Spleen (tissue), 7 donors: ENCODE measurements around the gene SMARCA4.

Source experiments
- CTCF ChIP-seq, 11 experiments: fragments of 200-600 bp in 7 of 11; fragments of 450-650 bp in 4 of 11; sonication (generic) in 4 of 11; IDR thresholded peaks in 8 of 11; conservative IDR thresholded peaks in 3 of 11; 1 replicate in 7 of 11; 2 replicates in 4 of 11; pipeline versions ENCODE4 v1.4.0 to v1.8.0; 2016 to 2021; ENCODE audit warnings: antibody characterized with exemption in 11 of 11, inconsistent platforms in 4 of 11, mild to moderate bottlenecking in 1 of 11
- POLR2AphosphoS5 ChIP-seq, 3 donors: sonication (generic); formaldehyde crosslinking; IDR thresholded peaks; one replicate each; pipeline ENCODE4 v1.5.1; 2017; ENCODE audit warnings: antibody characterized with exemption in 3 of 3
- donor health status: DM: no; HTN: no; CAD: no; lungs with moderate emphysema.
- donor health status: DM: no; HTN: no; CAD: no.
- donor health status: DM: no; HTN: no; CAD: no.

DNA sequence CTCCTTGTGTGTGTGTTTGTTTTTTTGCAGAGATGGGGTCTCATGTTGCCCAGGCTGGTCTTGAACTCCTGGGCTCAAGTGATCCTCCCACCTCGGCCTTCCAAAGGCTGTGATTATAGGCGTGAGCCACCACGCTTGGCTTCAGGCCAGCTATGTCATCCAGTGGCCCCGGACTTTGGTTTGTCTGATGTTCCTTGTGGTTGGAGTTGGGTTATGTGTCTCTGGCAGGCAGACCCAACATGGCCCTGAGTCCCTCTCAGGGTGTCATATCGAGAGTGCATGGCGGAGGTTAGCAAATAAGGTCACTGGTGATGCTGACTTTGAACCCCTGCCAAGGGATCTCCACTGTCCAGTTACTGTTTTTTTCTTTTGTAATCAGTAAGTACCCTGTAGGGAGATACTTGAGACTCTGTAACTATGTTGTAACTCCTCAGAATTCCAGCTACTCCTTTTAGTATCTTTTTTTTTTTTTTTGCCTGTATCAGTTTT, 37.3 kb downstream of the SMARCA4 start:
- TF ChIP-seq CTCF (IDR thresholded peaks at IDR 0.05 in 8 of 11, conservative IDR thresholded peaks at IDR 0.05 in 3 of 11) (no peak), POLR2AphosphoS5 (IDR thresholded peaks at IDR 0.05) (no peak)
